Ammon's horn (tissue), 1 donor: ENCODE results near the gene IQSEC3.
"Not testable (repeated sequence)": the region's sequence is repeated elsewhere in the genome, so short reads cannot be mapped to it uniquely, and the experiment has no call there.

Source experiments
- DNase-seq: peaks from one replicate; pipeline ENCODE4 v3.0.0-alpha.2; 2016; ENCODE audit warnings: low spot score

The IQSEC3 gene

DNA sequence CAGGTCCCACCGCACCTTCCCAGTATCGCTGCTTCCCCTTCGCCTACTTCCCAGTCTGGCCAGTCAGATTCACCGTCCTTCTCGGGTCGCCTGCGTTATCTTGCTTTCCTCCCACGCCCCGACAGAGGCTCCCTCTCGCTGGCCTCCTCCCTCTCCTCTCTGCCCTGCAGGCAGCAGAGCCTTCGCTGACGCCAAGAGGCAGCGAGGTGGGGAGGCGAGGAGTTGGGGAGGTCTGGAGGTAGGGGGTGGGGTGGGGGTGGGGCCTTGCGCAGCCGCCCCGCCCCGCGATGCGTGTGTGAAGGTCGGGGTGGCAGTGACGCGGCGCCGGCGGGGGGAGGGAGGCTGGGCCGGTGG, at the start of gene IQSEC3:
TSS of gene IQSEC3 (plus strand) at position 340 of the 354 bp plus-strand sequence. CDS start 116 bp downstream, outside the sequence.
- DNase-seq: not testable (repeated sequence)

DNA sequence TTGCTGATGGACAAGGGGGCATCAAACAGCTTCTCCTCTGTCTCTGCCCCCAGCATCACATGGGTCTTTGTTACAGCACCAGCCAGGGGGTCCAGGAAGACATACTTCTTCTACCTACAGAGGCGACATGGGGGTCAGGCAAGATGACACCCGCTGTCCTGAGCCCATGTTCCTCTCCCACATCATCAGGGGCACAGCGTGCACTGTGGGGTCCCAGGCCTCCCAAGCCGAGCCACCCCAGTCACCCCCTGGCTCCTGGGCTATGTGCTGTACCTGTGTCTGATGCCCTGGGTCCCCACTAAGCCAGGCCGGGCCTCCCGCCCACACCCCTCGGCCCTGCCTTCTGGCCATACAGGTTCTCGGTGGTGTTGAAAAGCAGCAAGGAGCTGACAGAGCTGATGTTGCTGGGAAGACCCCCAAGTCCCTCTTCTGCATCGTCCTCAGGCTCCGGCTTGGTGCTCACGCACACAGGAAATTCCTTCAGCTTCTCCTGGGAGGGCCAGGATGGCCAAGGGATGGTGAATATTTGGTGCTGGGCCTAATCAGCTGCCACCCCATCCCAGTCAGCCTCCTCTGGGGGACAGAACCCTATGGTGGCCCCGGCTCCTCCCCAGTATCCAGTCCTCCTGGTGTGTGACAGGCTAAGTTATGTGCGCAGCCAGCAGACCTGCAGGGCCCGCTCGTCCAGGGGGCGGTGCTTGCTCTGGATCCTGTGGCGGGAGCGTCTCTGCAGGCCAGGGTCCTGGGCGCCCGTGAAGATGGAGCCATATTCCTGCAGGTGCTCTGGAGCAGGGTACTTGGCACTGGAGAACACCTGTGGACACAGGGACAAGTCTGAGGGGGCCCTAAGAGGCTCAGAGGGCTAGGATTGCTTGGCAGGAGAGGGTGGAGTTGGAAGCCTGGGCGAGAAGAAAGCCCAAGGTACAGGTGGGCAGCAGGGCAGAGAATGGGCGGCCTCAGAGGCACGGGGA, 48.9 kb upstream of the IQSEC3 start:
- DNase-seq: not testable (repeated sequence)

DNA sequence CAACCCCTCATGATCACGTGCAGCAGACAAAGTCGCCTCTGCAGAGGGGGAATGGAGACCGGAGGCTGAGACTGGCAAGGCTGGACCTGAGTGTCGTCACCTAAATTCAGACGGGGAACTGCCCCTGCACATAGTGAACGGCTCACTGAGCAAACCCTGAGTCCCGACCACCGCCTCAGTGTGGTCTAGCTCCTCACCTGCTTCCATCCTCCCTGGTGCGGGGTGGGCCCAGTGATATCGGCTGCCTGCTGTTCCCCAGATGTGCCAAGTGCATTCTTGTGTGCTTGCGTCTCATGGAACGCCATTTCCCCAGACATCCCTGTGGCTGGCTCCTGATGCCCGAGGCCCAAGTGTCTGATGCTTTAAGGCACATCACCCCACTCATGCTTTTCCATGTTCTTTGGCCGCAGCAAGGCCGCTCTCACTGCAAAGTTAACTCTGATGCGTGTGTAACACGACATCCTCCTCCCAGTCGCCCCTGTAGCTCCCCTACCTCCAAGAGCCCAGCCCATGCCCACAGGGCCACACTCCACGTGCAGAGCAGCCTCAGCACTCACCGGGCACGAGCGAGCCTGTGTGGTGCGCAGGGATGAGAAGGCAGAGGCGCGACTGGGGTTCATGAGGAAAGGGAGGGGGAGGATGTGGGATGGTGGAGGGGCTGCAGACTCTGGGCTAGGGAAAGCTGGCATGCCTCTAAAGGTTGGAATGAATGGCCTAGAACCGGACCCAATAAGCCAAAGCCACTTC, 47.6 kb upstream of the IQSEC3 start:
- DNase-seq: not testable (repeated sequence)

DNA sequence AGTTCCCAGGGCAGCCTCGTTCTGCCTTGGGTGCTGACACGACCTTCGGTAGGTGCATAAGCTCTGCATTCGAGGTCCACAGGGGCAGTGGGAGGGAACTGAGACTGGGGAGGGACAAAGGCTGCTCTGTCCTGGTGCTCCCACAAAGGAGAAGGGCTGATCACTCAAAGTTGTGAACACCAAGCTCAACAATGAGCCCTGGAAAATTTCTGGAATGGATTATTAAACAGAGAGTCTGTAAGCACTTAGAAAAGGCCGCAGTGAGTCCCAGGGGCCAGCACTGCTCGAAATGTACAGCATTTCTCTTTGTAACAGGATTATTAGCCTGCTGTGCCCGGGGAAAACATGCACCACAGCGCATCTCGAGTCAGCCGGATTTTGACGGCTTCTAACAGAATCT, 46.7 kb upstream of the IQSEC3 start:
- DNase-seq: not testable (repeated sequence)

DNA sequence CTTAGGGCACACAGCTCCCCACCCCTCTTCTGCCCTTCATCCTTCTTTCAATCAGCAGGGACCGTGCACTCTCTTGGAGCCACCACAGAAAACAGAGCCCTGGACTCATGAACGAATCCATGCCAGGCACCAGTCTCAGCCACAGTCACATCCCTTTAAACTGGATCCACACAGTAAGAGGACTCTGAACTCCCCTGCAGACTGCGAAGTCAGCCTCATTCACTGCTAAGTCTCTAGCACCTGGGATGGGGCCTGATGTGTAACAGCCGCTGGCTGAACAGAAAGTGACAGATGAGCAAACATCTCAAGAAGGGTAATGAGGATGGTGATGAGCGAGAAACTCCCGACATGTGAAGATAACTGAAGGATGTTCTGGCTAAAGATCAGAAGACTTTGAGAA, 45.8 kb upstream of the IQSEC3 start:
- no peak for DNase-seq

DNA sequence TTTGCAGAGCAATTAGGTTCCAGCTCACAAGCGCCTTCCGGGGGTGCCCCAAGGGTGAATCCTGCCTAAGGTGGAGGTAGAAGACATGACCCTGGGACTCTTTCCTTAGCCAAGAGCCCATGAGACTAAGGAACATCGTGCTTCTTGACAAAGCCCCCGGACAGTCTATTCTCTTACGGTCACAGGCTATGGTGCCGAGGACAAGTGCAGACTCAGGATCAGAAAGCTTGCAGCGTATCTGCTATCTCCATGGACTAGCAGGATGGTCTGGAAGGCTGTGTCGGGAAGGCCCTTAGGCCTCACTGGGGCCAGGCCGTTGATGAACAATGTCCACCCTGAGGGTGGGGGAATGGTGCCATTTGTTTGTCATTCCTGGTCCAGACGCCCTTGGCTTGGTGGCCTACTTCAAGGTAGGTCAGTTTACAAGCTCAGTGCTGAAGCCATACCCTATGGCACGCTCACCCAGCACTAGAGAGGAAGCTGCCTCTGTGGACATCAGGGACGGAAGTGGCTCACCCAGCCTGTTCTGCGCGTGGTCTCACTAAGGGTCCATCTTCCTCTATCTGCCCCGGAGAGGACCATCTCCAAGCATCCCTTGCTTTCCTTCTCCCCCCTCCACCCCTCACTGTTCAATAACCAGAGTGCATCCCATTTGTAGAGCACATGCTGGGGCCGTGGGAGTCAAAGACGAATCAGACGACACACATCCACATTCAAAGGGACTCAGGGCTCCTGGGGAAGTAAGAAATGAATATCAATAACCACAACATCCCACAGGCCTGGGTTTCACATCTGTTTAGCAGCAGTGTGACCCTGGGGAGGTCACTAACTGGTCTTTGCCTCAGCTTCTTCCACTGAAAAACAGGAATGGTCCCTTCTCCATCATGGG, 45.0 kb upstream of the IQSEC3 start:
- peak; percentile 77 for DNase-seq

DNA sequence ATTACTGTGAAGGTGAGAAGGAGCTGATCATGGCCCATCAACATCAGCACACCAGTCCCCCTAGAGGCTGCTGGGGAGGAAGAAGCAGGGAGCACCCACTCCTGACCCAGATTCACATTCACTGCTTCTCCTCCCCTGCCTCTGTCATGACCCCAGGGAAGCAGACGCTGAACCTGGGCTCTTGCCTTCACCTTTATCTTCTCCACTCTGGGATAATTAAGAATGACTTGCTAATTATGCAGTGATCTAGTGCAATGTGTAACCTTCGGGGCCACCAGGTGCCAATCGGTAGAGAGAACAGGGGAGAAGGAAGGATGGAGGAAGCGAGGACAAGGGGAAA, 44.4 kb upstream of the IQSEC3 start:
- no peak for DNase-seq

DNA sequence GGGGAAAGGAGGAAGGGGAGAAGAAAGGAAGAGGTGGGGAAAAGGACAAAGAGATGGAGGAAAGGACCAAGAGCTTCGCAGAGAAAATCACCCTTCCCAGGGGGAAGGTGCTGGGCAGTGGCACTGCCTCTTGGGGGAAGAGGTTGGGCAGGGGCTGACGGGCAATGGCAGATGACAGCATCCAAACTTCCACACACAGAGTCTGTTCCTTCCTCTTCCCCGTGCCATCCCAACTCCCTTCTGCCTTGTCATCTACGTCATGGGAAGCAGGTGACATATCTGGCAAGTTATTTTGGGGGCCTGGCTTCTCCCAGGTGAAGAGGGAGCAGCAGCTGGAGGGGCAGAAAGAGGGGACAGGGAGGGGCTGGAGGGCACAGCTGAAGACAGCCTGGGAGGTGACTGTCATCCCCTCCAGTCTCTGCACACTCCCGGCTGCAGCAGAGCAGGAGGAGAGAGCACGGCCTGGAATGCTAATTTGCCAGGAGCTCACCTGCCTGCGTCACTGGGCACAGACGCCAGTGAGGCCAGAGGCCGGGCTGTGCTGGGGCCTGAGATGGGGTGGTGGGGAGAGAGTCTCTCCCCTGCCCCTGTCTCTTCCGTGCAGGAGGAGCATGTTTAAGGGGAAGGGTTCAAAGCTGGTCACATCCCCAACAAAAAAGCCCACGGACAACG, 43.9 kb upstream of the IQSEC3 start:
- DNase-seq: no peak

DNA sequence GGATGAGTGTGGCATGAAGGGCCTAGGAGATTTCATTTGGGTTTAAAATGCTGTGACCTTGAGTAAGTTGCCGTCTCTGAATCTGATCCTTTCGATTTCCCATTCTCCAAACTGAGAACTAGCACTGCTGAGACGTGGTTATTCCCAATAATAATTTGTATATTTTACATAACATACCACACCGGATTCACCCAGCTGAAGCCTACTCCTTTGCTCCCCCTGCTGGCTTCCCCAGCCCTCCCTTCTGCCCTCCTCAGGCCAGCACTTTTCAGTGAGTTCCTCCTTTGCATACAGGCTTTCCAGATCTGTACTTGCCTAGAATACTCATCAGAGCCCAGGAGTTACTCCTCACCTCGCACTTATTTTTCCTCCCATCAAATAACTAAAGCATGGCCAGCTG, 38.7 kb upstream of the IQSEC3 start:
- not testable (repeated sequence) for DNase-seq

DNA sequence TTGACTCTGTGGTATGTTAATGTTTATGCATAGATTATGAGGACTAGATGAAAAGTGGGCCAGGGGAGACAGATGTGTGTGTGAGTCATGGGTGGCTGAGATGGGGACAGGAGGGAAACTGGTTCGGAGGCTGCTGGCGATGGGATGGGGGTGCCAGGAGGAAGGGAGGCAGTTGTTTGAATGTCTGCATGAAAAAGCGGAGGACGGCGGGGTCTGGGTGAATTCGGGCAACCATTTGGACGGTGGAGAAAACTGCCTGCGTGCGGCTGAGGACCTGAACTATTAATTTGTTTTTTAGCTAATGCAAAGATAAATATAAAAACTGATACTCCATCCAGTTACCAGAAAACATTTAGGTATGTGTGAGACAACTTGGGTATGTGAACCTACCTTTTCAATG, 27.8 kb upstream of the IQSEC3 start:
- DNase-seq: not testable (repeated sequence)

DNA sequence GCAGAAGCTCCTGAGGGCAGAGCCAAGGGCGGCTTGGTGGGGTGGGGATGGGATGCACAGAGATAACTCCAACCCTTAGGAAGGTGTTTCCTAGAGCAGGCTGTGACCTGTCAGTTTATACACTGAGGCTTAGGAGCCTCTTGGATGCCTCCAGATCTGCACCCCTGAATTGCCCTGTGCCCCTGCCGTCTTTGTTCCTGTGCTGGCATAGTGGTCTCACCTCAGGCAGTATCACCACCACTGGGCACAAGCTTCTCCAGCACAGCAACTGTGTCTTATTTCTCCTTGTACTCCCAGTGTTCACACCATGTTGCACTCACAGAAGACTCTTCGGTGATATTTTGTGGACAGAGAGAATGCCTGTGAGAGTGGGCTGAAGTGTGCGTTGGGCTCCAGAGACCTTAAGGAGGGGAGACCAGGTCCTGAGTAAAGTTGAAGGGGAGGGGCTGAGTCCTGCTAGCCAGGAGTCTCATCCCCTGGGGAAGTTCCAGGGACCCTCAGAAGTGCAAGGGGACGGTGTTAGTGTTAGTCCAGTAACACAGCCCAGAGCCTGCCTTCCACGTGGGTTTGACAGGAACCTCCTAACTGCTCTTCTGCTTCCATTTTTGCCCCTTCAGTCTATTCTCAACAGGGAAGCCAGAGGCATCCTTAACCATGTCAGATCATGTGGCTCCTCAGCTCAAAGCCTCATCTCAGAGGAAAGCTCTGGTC, 26.9 kb upstream of the IQSEC3 start:
- DNase-seq: not testable (repeated sequence)

DNA sequence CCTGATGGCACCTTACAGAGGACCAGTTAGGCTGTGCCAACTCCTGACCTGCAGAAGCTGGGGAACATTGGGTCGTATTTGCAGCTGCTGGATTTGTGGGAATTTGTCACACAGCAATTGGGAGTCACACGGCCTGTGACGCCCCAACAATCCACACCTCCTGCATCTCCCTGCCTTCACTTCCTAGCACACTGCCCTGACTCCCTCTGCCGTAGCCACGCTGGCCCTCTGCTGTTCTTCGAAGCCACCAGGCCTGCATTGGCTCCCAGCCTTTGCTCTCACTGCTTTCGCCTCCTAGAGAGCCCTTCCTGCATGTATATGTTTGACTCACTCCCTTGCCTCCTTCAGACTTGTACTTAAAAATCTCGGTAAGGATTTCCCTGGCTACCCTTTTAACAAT, 22.2 kb upstream of the IQSEC3 start:
- not testable (repeated sequence) for DNase-seq

DNA sequence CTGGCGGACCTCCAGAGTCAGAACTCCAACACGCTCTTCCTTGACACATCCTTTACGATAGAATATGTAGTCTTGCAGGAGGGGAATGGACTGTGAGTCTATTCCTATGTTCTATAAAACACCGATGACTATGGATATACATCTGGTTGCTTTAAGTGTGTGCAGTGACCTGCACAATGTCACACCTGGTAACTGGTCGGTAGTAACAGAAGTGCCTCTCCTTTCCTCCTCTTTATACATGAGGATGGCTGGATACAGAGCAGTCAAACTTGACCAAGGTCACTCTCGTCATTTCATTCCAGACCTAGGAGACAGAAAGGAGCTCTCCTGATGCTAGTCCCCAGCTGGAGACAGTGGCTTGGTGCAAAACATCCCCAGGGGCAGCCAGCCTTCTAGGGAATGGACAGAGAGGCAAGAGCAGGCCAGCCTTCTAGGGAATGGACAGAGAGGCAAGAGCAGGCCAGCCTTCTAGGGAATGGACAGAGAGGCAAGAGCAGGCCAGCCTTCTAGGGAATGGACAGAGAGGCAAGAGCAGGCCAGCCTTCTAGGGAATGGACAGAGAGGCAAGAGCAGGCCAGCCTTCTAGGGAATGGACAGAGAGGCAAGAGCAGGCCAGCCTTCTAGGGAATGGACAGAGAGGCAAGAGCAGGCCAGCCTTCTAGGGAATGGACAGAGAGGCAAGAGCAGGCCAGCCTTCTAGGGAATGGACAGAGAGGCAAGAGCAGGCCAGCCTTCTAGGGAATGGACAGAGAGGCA, 21.2 kb upstream of the IQSEC3 start:
- DNase-seq: not testable (repeated sequence)

DNA sequence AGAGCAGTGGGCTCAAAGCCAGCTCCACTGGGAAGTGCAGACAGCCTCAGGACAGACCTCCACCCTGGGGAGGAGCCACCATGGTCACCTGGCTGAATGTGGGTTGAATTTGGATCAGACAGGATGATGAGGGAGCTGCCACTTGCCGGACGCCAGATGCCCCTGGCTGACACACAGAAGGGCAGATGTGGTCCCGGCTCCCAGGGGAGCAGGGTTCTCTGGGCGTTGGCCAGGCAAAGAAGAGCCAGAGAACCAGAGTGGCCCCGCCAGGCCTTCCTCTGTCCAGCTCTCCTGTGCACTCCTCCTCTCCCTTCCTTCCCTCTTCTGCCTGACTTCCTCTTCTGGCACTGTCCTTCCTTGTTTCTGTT, 20.6 kb upstream of the IQSEC3 start:
- not testable (repeated sequence) for DNase-seq

DNA sequence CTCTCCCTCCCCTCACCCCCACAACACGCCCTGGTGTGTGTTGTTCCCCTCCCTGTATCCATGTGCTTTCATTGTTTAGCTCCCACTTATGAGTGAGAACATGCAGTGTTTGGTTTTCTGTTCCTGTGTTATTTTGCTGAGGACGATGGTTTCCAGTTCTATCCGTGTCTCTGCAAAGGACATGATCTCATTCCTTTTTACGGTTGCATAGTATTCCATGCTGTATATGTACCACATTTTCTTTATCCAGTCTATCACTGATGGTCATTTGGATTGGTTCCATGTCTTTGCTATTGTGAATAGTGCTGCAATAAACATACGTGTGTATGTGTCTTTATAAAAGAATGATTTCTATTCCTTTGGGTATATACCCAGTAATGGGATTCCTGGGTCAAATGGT, 20.0 kb upstream of the IQSEC3 start:
- not testable (repeated sequence) for DNase-seq

DNA sequence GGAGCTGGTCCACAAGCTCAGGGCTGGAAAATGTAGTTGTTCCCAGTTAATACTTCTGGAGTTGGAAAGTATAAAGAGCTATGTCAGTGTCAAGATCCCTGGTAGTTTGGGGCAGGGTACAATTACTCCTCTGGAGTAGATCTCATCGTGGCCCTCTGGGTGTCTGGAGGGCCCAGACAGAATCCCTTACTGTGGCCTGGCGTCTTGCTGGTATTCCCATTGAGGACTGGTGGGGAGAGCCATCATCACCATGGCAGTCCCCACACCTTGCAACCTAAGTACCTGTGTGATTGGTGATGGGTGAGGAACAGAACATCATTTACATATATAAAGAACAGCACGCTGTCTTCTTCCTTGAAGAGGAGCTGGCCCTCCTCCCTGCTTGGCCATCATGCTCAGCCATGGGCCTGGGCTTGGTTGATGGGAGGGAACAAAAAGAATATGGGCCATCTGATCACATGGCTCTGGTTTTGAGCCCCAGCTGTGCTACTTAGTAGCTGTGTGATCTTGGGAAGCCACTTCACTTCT, 18.8 kb upstream of the IQSEC3 start:
- DNase-seq: not testable (repeated sequence)

DNA sequence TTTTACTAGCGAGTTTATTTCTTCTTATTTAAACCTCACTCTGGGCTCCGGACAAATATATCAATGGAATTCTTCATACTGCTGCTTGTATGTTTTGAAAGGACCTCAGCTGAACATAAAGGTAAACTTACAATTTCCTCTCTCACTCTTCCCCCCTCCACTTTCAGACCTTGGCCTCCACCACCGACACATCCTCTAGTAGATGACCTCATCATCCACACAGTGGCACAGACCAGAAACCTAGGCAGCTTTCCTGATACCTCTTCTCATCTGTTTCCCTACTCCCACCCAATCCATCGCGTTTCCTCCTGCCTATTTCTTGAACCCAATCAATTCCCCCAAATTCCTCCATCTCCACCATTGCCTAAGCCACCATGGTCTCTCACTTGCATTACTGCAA, 17.4 kb upstream of the IQSEC3 start:
- DNase-seq: not testable (repeated sequence)

DNA sequence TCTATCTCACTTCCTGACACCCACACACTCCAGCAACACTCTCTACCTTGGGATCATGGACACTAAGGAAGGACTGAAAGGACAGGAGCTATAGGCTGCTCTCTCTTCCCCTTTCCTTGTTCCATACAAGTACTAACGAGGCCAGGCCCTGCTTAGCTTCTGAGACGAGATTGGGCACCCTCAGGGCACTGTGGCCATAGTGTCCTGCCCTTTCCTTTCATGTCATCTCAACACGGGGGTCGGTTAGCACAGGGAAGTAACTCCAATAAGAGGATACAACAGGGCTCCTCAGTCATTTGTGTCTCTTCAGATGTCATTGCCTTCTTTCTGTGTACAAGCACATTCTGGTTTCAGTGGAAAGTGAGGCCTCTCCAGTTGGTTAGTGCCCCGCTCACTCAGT, 15.5 kb upstream of the IQSEC3 start:
- not testable (repeated sequence) for DNase-seq

DNA sequence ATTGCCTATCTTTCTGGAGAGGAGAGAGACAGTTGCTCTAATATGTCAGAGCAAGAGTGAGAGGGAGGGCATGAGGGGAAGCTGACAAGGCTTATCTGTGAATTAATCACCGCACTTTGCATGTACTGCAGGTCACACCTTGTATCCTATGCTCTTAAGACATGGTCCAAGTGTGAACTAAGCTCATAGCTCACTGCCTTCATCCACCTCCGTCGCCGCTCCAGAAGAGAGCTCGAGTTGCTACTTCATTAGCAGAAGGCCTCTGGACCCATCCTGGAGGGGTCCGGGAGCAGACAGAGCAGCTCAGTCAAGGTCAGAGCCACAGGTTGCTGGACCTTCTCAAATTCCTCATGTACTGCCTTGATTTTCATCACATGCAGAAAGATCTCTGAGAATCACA, 14.6 kb upstream of the IQSEC3 start:
- DNase-seq: not testable (repeated sequence)
